HAP-1 (cell line): Measurements from ENCODE around the gene CLIC4.

Experiments used
- DNase-seq, 2 experiments: peaks; one replicate each; pipeline ENCODE4 v3.0.0-alpha.2; 2016 to 2020; ENCODE audit warnings: low spot score in 2 of 2
- H3K27me3 ChIP-seq: fragments of 250-450 bp; sonication (Bioruptor Pico); 2 replicates; pipeline ENCODE4 v1.5.1; 2020; ENCODE audit warnings: low read depth, mild to moderate bottlenecking, moderate library complexity
- H3K36me3 ChIP-seq: fragments of 250-450 bp; sonication (Bioruptor Pico); replicated peaks from 2 replicates; pipeline ENCODE4 v1.5.1; 2020; ENCODE audit warnings: mild to moderate bottlenecking
- H3K4me1 ChIP-seq: fragments of 250-450 bp; sonication (Bioruptor Pico); 2 replicates; pipeline ENCODE4 v1.5.1; 2020; ENCODE audit warnings: mild to moderate bottlenecking
- H3K4me3 ChIP-seq: fragments of 250-450 bp; sonication (Bioruptor Pico); 2 replicates; pipeline ENCODE4 v1.5.1; 2020; ENCODE audit warnings: mild to moderate bottlenecking, moderate library complexity
- H3K9me3 ChIP-seq: fragments of 250-450 bp; sonication (Bioruptor Pico); 2 replicates; pipeline ENCODE4 v1.5.1; 2020; ENCODE audit warnings: mild to moderate bottlenecking, moderate library complexity
- in situ Hi-C: fragments of 300-500 bp; cut with MboI; formaldehyde crosslinking; loops from 3 replicates; pipeline ENCODE4 v1.14.3; 2020; ENCODE audit warnings: low sequenced_read_pairs, inconsistent platforms, mixed read lengths

CLIC4 gene

GRCh38 chr1:24874056-24874455, 128.8 kb downstream of the CLIC4 start:
- no peak for DNase-seq
- H3K4me1 ChIP-seq = no peaks in the 10 kb centered on the region; the same call in 1 of the 2 replicates
- no peaks in the 10 kb centered on the region; the same call in 1 of the 2 replicates for H3K27me3 ChIP-seq
- no peak overlapping the region for H3K4me3 ChIP-seq
- in situ Hi-C loops = no loop called here
- H3K36me3 ChIP-seq = no peaks in the 10 kb centered on the region
- H3K9me3 ChIP-seq = no peaks in the 10 kb centered on the region

DNA sequence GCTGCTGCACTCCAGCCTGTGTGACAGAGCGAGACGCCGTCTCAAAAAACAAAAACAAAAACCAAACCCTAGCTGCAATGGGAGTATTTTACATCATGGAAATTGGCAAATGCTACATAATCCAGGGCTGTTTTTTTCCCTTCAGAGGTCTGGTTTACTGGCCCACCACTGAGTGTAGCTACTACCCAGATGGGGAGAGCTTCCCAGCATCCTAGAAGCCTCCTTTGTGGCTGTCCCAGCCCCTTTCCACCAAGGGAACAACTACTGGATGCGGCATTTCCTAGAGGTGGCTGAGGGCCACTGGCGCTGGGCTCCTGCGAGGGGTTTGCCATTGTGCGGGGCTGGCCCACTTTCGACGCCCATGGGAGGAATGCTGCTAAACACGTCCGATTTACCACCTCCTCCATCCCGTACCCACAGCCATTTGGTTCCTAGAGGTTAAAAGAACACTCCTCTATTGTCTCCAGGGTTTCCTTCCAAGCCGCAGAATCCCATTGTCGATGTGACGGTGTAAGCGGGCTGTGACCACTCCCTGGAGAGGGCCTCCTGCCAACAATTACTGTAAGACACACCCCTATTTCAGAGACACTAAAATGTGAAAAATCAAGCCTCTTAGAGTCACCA, 129.5 kb downstream of the CLIC4 start:
- no peaks in the 10 kb centered on the region; the same call in 1 of the 2 replicates for H3K4me1 ChIP-seq
- H3K9me3 ChIP-seq = no peaks in the 10 kb centered on the region
- in situ Hi-C loops = no loop called here
- H3K27me3 ChIP-seq = no peaks in the 10 kb centered on the region; the same call in 1 of the 2 replicates
- no peak for DNase-seq
- no peak overlapping the region for H3K4me3 ChIP-seq
- no peaks in the 10 kb centered on the region for H3K36me3 ChIP-seq

GRCh38 chr1:24875257-24875656, 130.0 kb downstream of the CLIC4 start:
- Histone ChIP-seq H3K4me3 (no peak overlapping the region), H3K36me3 (no peaks in the 10 kb centered on the region), H3K4me1 (no peaks in the 10 kb centered on the region; the same call in 1 of the 2 replicates), H3K27me3 (no peaks in the 10 kb centered on the region; the same call in 1 of the 2 replicates), H3K9me3 (no peaks in the 10 kb centered on the region)
- in situ Hi-C loops = no loop called here
- DNase-seq = no peak

GRCh38 chr1:24875991-24876506, 130.8 kb downstream of the CLIC4 start:
- no peaks in the 10 kb centered on the region; the same call in 1 of the 2 replicates for H3K4me1 ChIP-seq
- no peaks in the 10 kb centered on the region for H3K36me3 ChIP-seq
- DNase-seq = no peak
- H3K4me3 ChIP-seq = no peak overlapping the region
- H3K27me3 ChIP-seq = peaks cover 3% of the 10 kb centered on the region; the same call in 1 of the 2 replicates
- in situ Hi-C loops = no loop called here
- no peaks in the 10 kb centered on the region for H3K9me3 ChIP-seq

DNA sequence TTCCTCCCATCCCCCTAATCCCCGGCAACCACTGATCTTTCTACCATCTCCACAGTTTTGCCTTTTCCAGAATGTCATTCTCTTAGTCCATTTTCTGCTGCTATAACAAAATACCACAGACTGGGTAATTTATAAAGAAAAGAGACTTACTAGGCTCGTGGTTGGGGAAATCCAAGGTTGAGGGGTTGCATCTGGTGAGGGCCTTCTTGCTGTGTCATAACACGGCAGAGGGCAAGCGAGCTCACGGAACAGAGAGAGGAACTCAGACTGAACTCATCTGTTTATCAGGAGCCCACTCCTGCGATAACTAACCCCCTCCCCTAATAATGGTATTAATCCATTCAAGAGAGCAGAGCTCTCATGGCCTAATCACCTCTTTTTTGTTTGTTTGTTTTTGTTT, 132.8 kb downstream of the CLIC4 start:
- in situ Hi-C loops = no loop called here

DNA sequence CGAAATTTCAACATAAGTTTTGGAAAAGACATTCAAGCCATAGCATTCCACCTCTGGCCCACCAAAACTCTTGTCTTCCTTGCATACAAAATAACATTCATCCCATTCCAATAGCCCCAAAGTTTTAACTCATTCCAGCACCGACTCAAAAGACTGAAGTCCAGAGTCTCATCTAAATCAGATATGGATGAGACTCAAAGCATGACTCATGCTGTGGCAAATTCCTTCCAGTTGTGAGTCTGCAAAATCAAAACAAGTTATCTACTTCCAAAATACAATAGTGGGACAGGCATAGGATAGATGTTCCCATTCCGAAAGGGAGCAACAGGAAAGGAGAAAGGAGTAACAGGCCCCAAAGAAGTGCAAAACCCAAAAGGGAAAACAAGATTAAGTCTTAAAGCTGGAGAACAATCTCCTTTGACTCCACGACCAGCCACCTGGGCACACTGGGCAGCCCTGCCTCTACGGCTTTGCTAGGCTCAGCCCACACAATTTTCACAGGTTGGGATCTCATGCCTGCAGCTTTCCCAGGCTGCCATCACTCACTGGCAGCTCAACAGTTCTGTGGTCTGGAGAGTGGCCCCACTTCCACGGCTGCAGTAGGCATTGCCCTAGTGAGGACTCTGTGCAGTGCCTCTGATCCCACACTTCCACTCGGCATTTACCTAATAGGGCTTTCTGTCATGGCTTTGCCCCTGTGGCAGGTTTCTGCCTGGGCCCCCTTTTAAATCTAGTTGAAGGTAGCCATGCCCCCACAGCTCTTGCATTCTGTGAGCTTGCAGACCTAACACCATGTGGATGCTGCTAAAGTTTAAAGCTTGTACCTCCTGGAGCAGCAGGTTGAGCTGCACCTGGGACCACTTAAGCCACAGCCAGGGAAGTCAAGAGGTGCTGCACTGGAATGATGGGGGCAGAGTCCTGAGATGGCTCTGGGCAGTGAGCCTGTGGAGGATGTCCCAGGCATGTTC, 133.8 kb downstream of the CLIC4 start:
- H3K4me1 ChIP-seq = no peaks in the 10 kb centered on the region; the same call in 1 of the 2 replicates
- peaks cover 9% of the 10 kb centered on the region for H3K27me3 ChIP-seq
- no peaks in the 10 kb centered on the region for H3K36me3 ChIP-seq
- no peak for DNase-seq
- in situ Hi-C loops = no loop called here
- no peaks in the 10 kb centered on the region for H3K9me3 ChIP-seq
- no peak overlapping the region for H3K4me3 ChIP-seq

More for the DNA sequence above, 132.8 kb downstream of the CLIC4 start:
- Histone ChIP-seq H3K4me3 (no peak overlapping the region), H3K27me3 (peaks cover 4% of the 10 kb centered on the region), H3K36me3 (no peaks in the 10 kb centered on the region), H3K9me3 (no peaks in the 10 kb centered on the region), H3K4me1 (no peaks in the 10 kb centered on the region; the same call in 1 of the 2 replicates)
- no peak for DNase-seq

- Histone ChIP-seq H3K27me3 (peaks cover 9% of the 10 kb centered on the region), H3K4me3 (no peak overlapping the region), H3K36me3 (no peaks in the 10 kb centered on the region), H3K4me1 (no peaks in the 10 kb centered on the region), H3K9me3 (no peaks in the 10 kb centered on the region)
- no peak for DNase-seq
- in situ Hi-C loops = no loop called here
Measured at GRCh38 chr1:24881034-24881433, 135.8 kb downstream of the CLIC4 start.

DNA sequence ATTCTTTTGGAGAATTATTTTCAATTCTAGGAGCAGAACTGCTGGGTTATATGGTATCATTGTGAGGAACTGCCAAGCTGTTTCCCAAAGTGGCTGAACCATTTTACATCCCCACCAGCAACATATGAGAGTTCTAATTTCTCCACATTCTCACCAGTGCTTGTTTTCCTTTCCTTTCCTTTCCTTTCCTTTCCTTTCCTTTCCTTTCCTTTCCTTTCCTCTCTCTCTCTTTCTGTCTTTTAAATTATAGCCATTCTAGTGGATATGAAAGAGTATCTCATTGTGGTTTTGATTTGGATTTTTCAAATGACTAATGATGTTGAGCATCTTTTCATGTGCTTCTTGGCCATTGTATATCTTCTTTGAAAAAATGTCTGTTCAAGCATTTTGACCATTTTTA, 139.5 kb downstream of the CLIC4 start:
- H3K36me3 ChIP-seq = no peaks in the 10 kb centered on the region
- DNase-seq = no peak

GRCh38 chr1:24886241-24886640, 141.0 kb downstream of the CLIC4 start:
- Histone ChIP-seq H3K27me3 (peaks cover 6% of the 10 kb centered on the region; the same call in 1 of the 2 replicates), H3K4me1 (no peaks in the 10 kb centered on the region), H3K9me3 (peaks cover under 1% of the 10 kb centered on the region; the same call in 1 of the 2 replicates), H3K4me3 (no peak overlapping the region), H3K36me3 (no peaks in the 10 kb centered on the region)
- DNase-seq = no peak
- in situ Hi-C loops = no loop called here

More for the DNA sequence above, 139.5 kb downstream of the CLIC4 start:
- H3K9me3 ChIP-seq = no peaks in the 10 kb centered on the region
- H3K4me1 ChIP-seq = no peaks in the 10 kb centered on the region
- no peak overlapping the region for H3K4me3 ChIP-seq
- in situ Hi-C loops = no loop called here
- peaks cover 9% of the 10 kb centered on the region for H3K27me3 ChIP-seq

- in situ Hi-C loops = no loop called here
- DNase-seq = no peak
- Histone ChIP-seq H3K36me3 (no peaks in the 10 kb centered on the region), H3K4me3 (no peak overlapping the region), H3K27me3 (peaks cover 2% of the 10 kb centered on the region; the same call in 1 of the 2 replicates), H3K4me1 (no peaks in the 10 kb centered on the region), H3K9me3 (peaks cover 13% of the 10 kb centered on the region; the same call in 1 of the 2 replicates)
Measured at GRCh38 chr1:24888061-24888970, 143.1 kb downstream of the CLIC4 start.

DNA sequence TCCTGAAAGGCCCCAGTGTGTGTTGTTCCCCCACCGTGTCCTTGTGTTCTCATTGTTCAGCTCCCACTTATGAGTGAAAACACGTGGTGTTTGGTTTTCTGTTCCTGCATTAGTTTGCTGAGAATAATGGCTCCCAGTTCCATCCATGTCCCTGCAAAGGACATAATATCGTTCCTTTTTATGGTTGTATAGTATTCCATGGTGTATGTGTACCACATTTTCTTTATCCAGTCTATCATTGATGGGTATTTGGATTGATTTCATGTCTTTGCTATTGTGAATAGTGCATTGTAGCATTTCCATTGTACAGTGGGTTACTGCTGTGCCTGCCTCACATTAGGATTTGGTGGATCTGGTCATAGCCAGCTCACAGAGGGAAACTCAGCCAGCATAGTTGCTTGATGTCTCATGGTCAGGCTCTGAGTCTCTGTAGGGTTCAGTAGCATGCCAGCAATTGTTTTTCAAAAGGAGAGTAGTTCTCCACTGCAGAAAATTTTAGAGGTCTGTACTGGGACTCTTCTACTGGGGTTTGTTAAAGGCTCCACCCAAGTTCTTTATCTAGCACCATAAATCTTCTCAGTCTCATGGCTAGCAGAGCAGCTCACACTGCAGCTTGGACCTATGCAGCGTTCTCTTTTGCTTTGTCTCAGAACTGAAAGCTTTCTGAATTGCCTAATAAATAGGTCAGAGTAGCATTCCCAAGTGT, 143.9 kb downstream of the CLIC4 start:
- no peak for DNase-seq

GRCh38 chr1:24890887-24891286, 145.6 kb downstream of the CLIC4 start:
- Histone ChIP-seq H3K9me3 (peaks cover 13% of the 10 kb centered on the region; the same call in 1 of the 2 replicates), H3K4me1 (no peaks in the 10 kb centered on the region), H3K36me3 (no peaks in the 10 kb centered on the region), H3K27me3 (no peaks in the 10 kb centered on the region), H3K4me3 (no peak overlapping the region)
- no peak for DNase-seq
- in situ Hi-C loops = no loop called here

More for the DNA sequence above, 143.9 kb downstream of the CLIC4 start:
- H3K27me3 ChIP-seq = no peaks in the 10 kb centered on the region
- peaks cover 13% of the 10 kb centered on the region; the same call in 1 of the 2 replicates for H3K9me3 ChIP-seq
- H3K4me3 ChIP-seq = no peak overlapping the region
- no peaks in the 10 kb centered on the region for H3K4me1 ChIP-seq
- in situ Hi-C loops = no loop called here
- H3K36me3 ChIP-seq = no peaks in the 10 kb centered on the region
